Testis (tissue), 3 donors: ENCODE measurements around the gene NCOR2. TPM values are rescaled to one million over a fixed set of nuclear protein-coding genes. Genes with fewer than 3 reads are reported as not detected.
A peak's percentile ranks its signal among the peaks of the same experiment; 100 is the strongest.

Experiments used
- DNase-seq: peaks from one replicate; pipeline ENCODE4 v3.0.0-alpha.2; 2019
- H3K27ac ChIP-seq, 2 donors: fragments of 200-600 bp; sonication (generic); one replicate each; pipeline ENCODE4 v1.5.1; 2019
- H3K27me3 ChIP-seq: fragments of 200-600 bp; sonication (generic); one replicate; pipeline ENCODE4 v1.5.1; 2019
- H3K36me3 ChIP-seq: fragments of 200-600 bp; sonication (generic); one replicate; pipeline ENCODE4 v1.5.1; 2017; ENCODE audit warnings: low read depth; ENCODE audit errors: missing control alignments
- H3K4me1 ChIP-seq: fragments of 200-600 bp; sonication (generic); one replicate; pipeline ENCODE4 v1.5.1; 2019
- H3K4me3 ChIP-seq, 2 donors: fragments of 200-600 bp; sonication (generic); one replicate each; pipeline ENCODE4 v1.5.1; 2017 to 2019
- H3K9me3 ChIP-seq: fragments of 200-600 bp; sonication (generic); one replicate; pipeline ENCODE4 v1.5.1; 2017
- POLR2A ChIP-seq: fragments of 450-650 bp; IDR thresholded peaks from one replicate; pipeline ENCODE4 v1.6.1; 2017; ENCODE audit warnings: antibody characterized with exemption, mild to moderate bottlenecking, moderate library complexity
- WGBS, 2 donors: methylation state at CpG; one replicate each; pipeline ENCODE4 v1.1.5; 2018; 5-methylcytosine and 5-hydroxymethylcytosine counted together
- intact Hi-C: fragments of 100-400 bp; cut with DNase I; formaldehyde crosslinking; loops from one replicate; pipeline ENCODE4 v1.15.1; 2023; ENCODE audit warnings: low total_unique reads
- polyA plus RNA-seq: library from polyadenylated mRNA; stranded (reverse); fragments of 350-450 nt; fragmentation: Illumina TruSeq; extraction: RNeasy Lipid Tissue Mini Kit (QIAGEN cat#74804); gene quantifications from one replicate; pipeline ENCODE4 v1.2.3, GENCODE V29; 2014; ENCODE audit warnings: low read depth, low replicate concordance; ENCODE audit not compliant: insufficient read depth
- total RNA-seq, 2 donors: library from RNA; depleted of rRNA; stranded (reverse); fragments of >200 nt; gene quantifications; one replicate each; pipeline ENCODE4 v1.2.3, GENCODE V29; 2016
- TF ChIP-seq, protein P1 (sequence below), 3 experiments: fragments of 450-650 bp in 2 of 3; fragments of 200-600 bp in 1 of 3; sonication (generic) in 1 of 3; IDR thresholded peaks; one replicate each; pipeline ENCODE4 v1.5.1; 2016 to 2019; ENCODE audit warnings: antibody characterized with exemption in 3 of 3, mild to moderate bottlenecking in 2 of 3, moderate library complexity in 1 of 3

The NCOR2 gene
- total and polyA plus RNA-seq, 3 donors from 2014 or later = 62.6 to 212 (median 212) TPM

GRCh38 chr12:124559182-124560017, 8.0 kb downstream of the NCOR2 start:
- H3K4me3 ChIP-seq = no peak overlapping the region
- no peaks in the 10 kb centered on the region for H3K27me3 ChIP-seq
- DNase-seq = no peak
- intact Hi-C loops = loop anchor here (10.0 kb wide), 1 partner anchor 175 kb away; no protein-coding TSS in a partner anchor
- 72 to 78% methylated on average over 12 of the region's 12 CpGs for WGBS, 2 donors
- TF ChIP-seq POLR2A = no peak
- TF ChIP-seq, protein P1, sequence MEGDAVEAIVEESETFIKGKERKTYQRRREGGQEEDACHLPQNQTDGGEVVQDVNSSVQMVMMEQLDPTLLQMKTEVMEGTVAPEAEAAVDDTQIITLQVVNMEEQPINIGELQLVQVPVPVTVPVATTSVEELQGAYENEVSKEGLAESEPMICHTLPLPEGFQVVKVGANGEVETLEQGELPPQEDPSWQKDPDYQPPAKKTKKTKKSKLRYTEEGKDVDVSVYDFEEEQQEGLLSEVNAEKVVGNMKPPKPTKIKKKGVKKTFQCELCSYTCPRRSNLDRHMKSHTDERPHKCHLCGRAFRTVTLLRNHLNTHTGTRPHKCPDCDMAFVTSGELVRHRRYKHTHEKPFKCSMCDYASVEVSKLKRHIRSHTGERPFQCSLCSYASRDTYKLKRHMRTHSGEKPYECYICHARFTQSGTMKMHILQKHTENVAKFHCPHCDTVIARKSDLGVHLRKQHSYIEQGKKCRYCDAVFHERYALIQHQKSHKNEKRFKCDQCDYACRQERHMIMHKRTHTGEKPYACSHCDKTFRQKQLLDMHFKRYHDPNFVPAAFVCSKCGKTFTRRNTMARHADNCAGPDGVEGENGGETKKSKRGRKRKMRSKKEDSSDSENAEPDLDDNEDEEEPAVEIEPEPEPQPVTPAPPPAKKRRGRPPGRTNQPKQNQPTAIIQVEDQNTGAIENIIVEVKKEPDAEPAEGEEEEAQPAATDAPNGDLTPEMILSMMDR (IDR thresholded peaks at IDR 0.05) = no peak
- no peaks in the 10 kb centered on the region for H3K9me3 ChIP-seq
- H3K4me1 ChIP-seq = peaks cover 72% of the 10 kb centered on the region
- no peaks in the 10 kb centered on the region for H3K36me3 ChIP-seq
- H3K27ac ChIP-seq = no peak overlapping the region

DNA sequence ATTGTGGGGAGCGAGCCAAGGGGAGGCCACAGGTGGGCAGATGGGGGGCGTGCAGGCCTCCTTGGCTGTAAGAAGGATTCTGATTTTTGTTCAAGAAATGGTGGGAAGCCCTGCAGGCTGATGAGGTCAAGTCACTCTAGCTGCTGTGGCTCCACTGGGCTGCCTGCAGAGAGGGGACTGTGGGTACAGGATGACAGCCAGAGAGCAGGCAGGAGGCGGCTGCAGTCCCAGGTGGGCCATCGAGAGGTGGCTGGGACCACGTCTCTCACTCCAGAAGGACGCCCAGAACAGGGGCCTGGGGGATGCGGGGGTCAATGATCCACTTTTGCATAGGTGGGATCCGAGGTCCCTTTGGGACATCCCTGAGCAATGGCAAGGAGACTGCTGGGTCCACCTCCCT, 9.1 kb downstream of the NCOR2 start:
- no peak overlapping the region for H3K4me3 ChIP-seq
- TF ChIP-seq POLR2A = no peak
- TF ChIP-seq, protein P1 (IDR thresholded peaks at IDR 0.05) = no peak
- peaks cover 71% of the 10 kb centered on the region for H3K4me1 ChIP-seq
- intact Hi-C loops = no loop called here
- WGBS, 2 donors = 84 to 91% methylated on average over 7 to 8 of the region's 8 CpGs
- H3K36me3 ChIP-seq = no peaks in the 10 kb centered on the region
- peak overlapping the region in 1 of 2 donors; percentile 45 for H3K27ac ChIP-seq
- no peaks in the 10 kb centered on the region for H3K27me3 ChIP-seq
- no peak for DNase-seq
- no peaks in the 10 kb centered on the region for H3K9me3 ChIP-seq

GRCh38 chr12:124557518-124558223, 9.7 kb downstream of the NCOR2 start:
- Histone ChIP-seq H3K27ac (peak overlapping the region in 1 of 2 donors; percentile 45), H3K36me3 (no peaks in the 10 kb centered on the region), H3K27me3 (no peaks in the 10 kb centered on the region), H3K9me3 (no peaks in the 10 kb centered on the region), H3K4me3 (no peak overlapping the region), H3K4me1 (peaks cover 66% of the 10 kb centered on the region)
- DNase-seq = no peak
- TF ChIP-seq, protein P1 (IDR thresholded peaks at IDR 0.05) = no peak
- no peak for TF ChIP-seq POLR2A
- WGBS, 2 donors = 57 to 74% methylated on average over 8 to 15 of the region's 15 CpGs
- intact Hi-C loops = no loop called here

GRCh38 chr12:124556896-124557501, 10.4 kb downstream of the NCOR2 start:
- H3K27ac ChIP-seq = peak overlapping the region in 1 of 2 donors; percentile 45
- WGBS, 2 donors = 61 to 64% methylated on average over 22 of the region's 22 CpGs
- TF ChIP-seq, protein P1 (IDR thresholded peaks at IDR 0.05) = no peak
- no peak for TF ChIP-seq POLR2A
- no peak overlapping the region for H3K4me3 ChIP-seq
- peaks cover 66% of the 10 kb centered on the region for H3K4me1 ChIP-seq
- H3K27me3 ChIP-seq = no peaks in the 10 kb centered on the region
- peak; percentile 85 for DNase-seq
- intact Hi-C loops = no loop called here
- no peaks in the 10 kb centered on the region for H3K36me3 ChIP-seq
- no peaks in the 10 kb centered on the region for H3K9me3 ChIP-seq
